ENCODE measurements around the gene ACAA1. TPM values are rescaled to one million over a fixed set of nuclear protein-coding genes. Genes with fewer than 3 reads are reported as not detected.
A peak's percentile ranks its signal among the peaks of the same experiment; 100 is the strongest.
"Not testable (repeated sequence)": the region's sequence is repeated elsewhere in the genome, so short reads cannot be mapped to it uniquely, and the experiment has no call there.

Gene ACAA1
- 10 to 100 TPM; 73.9 to 83.9 TPM for total RNA-seq

GRCh38 chr3:38136777-38137614, at the start of gene ACAA1:
Gene ACAA1, minus strand, starts transcription at chr3:38137127. Its CDS starts 92 bp downstream, at chr3:38137035.
- peaks cover 31% of the 10 kb centered on the region in 2 donors for H3K36me3 Mint-ChIP-seq
- DNase-seq (ENCODE audit: low spot score in 2 of 2), result peak; percentile 96 to 98
- ATAC-seq, result peak; percentile 91 to 95

GRCh38 chr3:38177181-38177580, 40.3 kb upstream of the ACAA1 start:
- Mint-ChIP-seq H3K27ac (no peak overlapping the region), H3K36me3 (peaks cover 0 to 18% of the 10 kb centered on the region in 2 donors), H3K9me3 (no peaks in the 10 kb centered on the region)
- ATAC-seq (no peak), DNase-seq (ENCODE audit: low spot score in 2 of 2) (no peak)

More at GRCh38 chr3:38136777-38137614, at the start of gene ACAA1:
- no peaks in the 10 kb centered on the region for H3K9me3 Mint-ChIP-seq
- H3K27ac Mint-ChIP-seq, result peak within 1 kb of the TSS; percentile 94 to 100

GRCh38 chr3:38173834-38174418, 37.0 kb upstream of the ACAA1 start:
- DNase-seq (ENCODE audit: low spot score in 2 of 2) (no peak), ATAC-seq (peak; percentile 48 to 53)
- H3K9me3 Mint-ChIP-seq, result no peaks in the 10 kb centered on the region
- H3K36me3 Mint-ChIP-seq, result peaks cover 0 to 11% of the 10 kb centered on the region in 2 donors
- H3K27ac Mint-ChIP-seq, result no peak overlapping the region

GRCh38 chr3:38171622-38172021, 34.7 kb upstream of the ACAA1 start:
- no peak for DNase-seq (ENCODE audit: low spot score in 2 of 2)
- peak in 1 of 2 donors; percentile 36 for ATAC-seq
- no peak overlapping the region for H3K27ac Mint-ChIP-seq
- peaks cover 0 to 18% of the 10 kb centered on the region in 2 donors for H3K36me3 Mint-ChIP-seq
- no peaks in the 10 kb centered on the region for H3K9me3 Mint-ChIP-seq

- ATAC-seq (no peak), DNase-seq (ENCODE audit: low spot score in 2 of 2) (no peak)
- H3K36me3 Mint-ChIP-seq, result peaks cover 7 to 27% of the 10 kb centered on the region in 2 donors
- H3K27ac Mint-ChIP-seq, result no peak overlapping the region
- no peaks in the 10 kb centered on the region for H3K9me3 Mint-ChIP-seq
Observed at GRCh38 chr3:38170722-38171121, 33.8 kb upstream of the ACAA1 start.

- no peak for DNase-seq (ENCODE audit: low spot score in 2 of 2)
- peak in 1 of 2 donors; percentile 19 for ATAC-seq
- Mint-ChIP-seq H3K36me3 (peaks cover 14 to 35% of the 10 kb centered on the region in 2 donors), H3K9me3 (no peaks in the 10 kb centered on the region), H3K27ac (peak overlapping the region in 1 of 2 donors; percentile 70)
Observed at GRCh38 chr3:38169027-38169317, 32.0 kb upstream of the ACAA1 start.

GRCh38 chr3:38168151-38169026, 31.5 kb upstream of the ACAA1 start:
- DNase-seq (ENCODE audit: low spot score in 2 of 2) (no peak), ATAC-seq (no peak)
- Mint-ChIP-seq H3K27ac (peak overlapping the region in 1 of 2 donors; percentile 70), H3K9me3 (no peaks in the 10 kb centered on the region), H3K36me3 (peaks cover 14 to 35% of the 10 kb centered on the region in 2 donors)

GRCh38 chr3:38167591-38167990, 30.7 kb upstream of the ACAA1 start:
- DNase-seq (ENCODE audit: low spot score in 2 of 2) (no peak), ATAC-seq (no peak)
- Mint-ChIP-seq H3K9me3 (no peaks in the 10 kb centered on the region), H3K27ac (no peak overlapping the region), H3K36me3 (peaks cover 14 to 35% of the 10 kb centered on the region in 2 donors)

- Mint-ChIP-seq H3K9me3 (no peaks in the 10 kb centered on the region), H3K27ac (peak overlapping the region; percentile 98 to 99), H3K36me3 (peaks cover 14 to 31% of the 10 kb centered on the region in 2 donors)
- ATAC-seq, result peak in 1 of 2 donors; percentile 1
- DNase-seq (ENCODE audit: low spot score in 2 of 2), result no peak
Observed at GRCh38 chr3:38165722-38166387, 28.9 kb upstream of the ACAA1 start.

GRCh38 chr3:38164952-38165721, 28.2 kb upstream of the ACAA1 start, which contains the start of gene OXSR1:
Gene OXSR1, plus strand, starts transcription at chr3:38165537. Its CDS starts 340 bp downstream, at chr3:38165877.
- peak within 1 kb of the TSS; percentile 98 to 99 for H3K27ac Mint-ChIP-seq
- H3K36me3 Mint-ChIP-seq, result peaks cover 14 to 31% of the 10 kb centered on the region in 2 donors
- DNase-seq (ENCODE audit: low spot score in 2 of 2) (peak; percentile 93 to 96), ATAC-seq (peak; percentile 90 to 92)
- H3K9me3 Mint-ChIP-seq, result no peaks in the 10 kb centered on the region

GRCh38 chr3:38164643-38164951, 27.7 kb upstream of the ACAA1 start:
- peak; percentile 25 to 31 for ATAC-seq
- peak overlapping the region; percentile 98 to 99 for H3K27ac Mint-ChIP-seq

GRCh38 chr3:38163841-38164642, 27.1 kb upstream of the ACAA1 start:
- H3K9me3 Mint-ChIP-seq, result no peaks in the 10 kb centered on the region
- peak overlapping the region; percentile 98 to 99 for H3K27ac Mint-ChIP-seq
- ATAC-seq (no peak), DNase-seq (ENCODE audit: low spot score in 2 of 2) (no peak)
- peaks cover 14 to 31% of the 10 kb centered on the region in 2 donors for H3K36me3 Mint-ChIP-seq

More at GRCh38 chr3:38164643-38164951, 27.7 kb upstream of the ACAA1 start:
- Mint-ChIP-seq H3K36me3 (peaks cover 14 to 31% of the 10 kb centered on the region in 2 donors), H3K9me3 (no peaks in the 10 kb centered on the region)
- no peak for DNase-seq (ENCODE audit: low spot score in 2 of 2)

GRCh38 chr3:38163117-38163840, 26.4 kb upstream of the ACAA1 start:
- DNase-seq (ENCODE audit: low spot score in 2 of 2), result no peak
- no peak for ATAC-seq
- no peak overlapping the region for H3K27ac Mint-ChIP-seq
- H3K36me3 Mint-ChIP-seq, result peaks cover 14 to 31% of the 10 kb centered on the region in 2 donors
- H3K9me3 Mint-ChIP-seq, result no peaks in the 10 kb centered on the region

GRCh38 chr3:38160704-38161103, 23.8 kb upstream of the ACAA1 start:
- DNase-seq (ENCODE audit: low spot score in 2 of 2); ATAC-seq; H3K36me3 Mint-ChIP-seq; H3K27ac Mint-ChIP-seq; H3K9me3 Mint-ChIP-seq: not testable (repeated sequence)

All from activated naive CD4-positive, alpha-beta T cell treated with anti-CD3 and anti-CD28 coated beads, Interleukin-2, amount 50 U/mL, for 72 hours (primary cell).